Stomach smooth muscle (tissue), 2 donors: ENCODE data around the gene FBXO28.

Experiments used
- H3K27ac ChIP-seq: one replicate; pipeline ENCODE4 v1.7.0; 2013; ENCODE audit warnings: mild to moderate bottlenecking, low read length, inconsistent platforms
- H3K27me3 ChIP-seq, 2 donors: one replicate each; pipeline ENCODE4 v1.7.0; 2013; ENCODE audit warnings: low read length in 2 of 2; ENCODE audit not compliant: insufficient read depth in 2 of 2, control insufficient read depth in 1 of 2
- H3K36me3 ChIP-seq, 2 donors: one replicate each; pipeline ENCODE4 v1.7.0; 2013; ENCODE audit warnings: low read length in 2 of 2; ENCODE audit not compliant: control insufficient read depth in 2 of 2, insufficient read depth in 2 of 2
- H3K4me1 ChIP-seq: one replicate; pipeline ENCODE4 v1.7.0; 2013; ENCODE audit warnings: low read length; ENCODE audit not compliant: control insufficient read depth, insufficient read depth
- H3K4me3 ChIP-seq, 2 donors: one replicate each; pipeline ENCODE4 v1.7.0; 2013; ENCODE audit warnings: low read length in 2 of 2
- H3K9ac ChIP-seq, 2 donors: one replicate each; pipeline ENCODE4 v1.7.0; 2013; ENCODE audit warnings: low read length in 2 of 2, mild to moderate bottlenecking in 1 of 2
- H3K9me3 ChIP-seq, 2 donors: one replicate each; pipeline ENCODE4 v1.7.0; 2013; ENCODE audit warnings: low read length in 2 of 2; ENCODE audit not compliant: control insufficient read depth in 2 of 2
- donor health status: healthy.
- donor health status: Pancreatic carcinoma.

The FBXO28 gene

DNA sequence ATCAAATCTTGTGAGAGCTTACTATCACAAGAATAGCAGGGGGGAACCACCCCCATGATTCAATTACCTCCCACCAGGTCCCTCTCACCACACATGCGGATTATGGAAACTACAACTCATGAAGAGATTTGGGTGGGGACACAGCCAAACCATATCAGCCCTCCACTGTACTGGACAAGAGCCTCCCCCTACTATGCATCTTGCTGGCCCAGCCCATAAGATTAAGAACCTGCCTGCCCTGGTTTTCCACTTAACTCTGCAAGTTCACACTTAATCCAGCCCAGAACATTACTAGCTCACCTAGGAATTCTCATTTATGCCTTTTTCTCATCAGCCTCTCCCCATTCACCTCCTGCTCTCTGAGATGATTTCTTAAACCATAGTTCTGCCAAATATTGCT is 18.0 kb upstream of the FBXO28 start:
- no peaks in the 10 kb centered on the region for H3K27me3 ChIP-seq
- H3K27ac ChIP-seq, result no peak overlapping the region
- H3K36me3 ChIP-seq, result no peaks in the 10 kb centered on the region
- H3K9ac ChIP-seq, result no peak overlapping the region
- H3K4me1 ChIP-seq, result no peaks in the 10 kb centered on the region
- no peak overlapping the region for H3K4me3 ChIP-seq
- no peaks in the 10 kb centered on the region for H3K9me3 ChIP-seq

DNA sequence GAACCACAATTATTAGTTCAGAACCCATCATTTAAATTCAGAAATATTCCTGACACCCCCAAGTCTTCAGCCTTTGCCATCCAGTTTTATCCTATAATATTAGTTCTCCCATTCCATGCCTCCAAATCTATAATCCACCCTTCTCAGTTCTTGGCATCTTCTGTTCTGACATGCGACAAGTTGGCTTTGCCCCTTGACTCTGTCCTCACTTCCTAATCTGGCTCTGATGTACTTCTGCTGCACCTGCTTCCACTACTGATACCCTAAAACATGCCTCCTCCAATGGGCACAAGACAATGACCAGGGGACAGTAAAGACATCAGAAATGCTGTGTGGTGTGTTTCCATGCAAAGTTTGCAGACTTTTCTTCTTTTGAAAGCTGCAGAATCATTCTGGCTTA is 17.1 kb upstream of the FBXO28 start:
- Histone ChIP-seq H3K4me3 (no peak overlapping the region), H3K9me3 (no peaks in the 10 kb centered on the region), H3K27me3 (no peaks in the 10 kb centered on the region), H3K27ac (no peak overlapping the region), H3K36me3 (no peaks in the 10 kb centered on the region), H3K9ac (no peak overlapping the region), H3K4me1 (no peaks in the 10 kb centered on the region)

DNA sequence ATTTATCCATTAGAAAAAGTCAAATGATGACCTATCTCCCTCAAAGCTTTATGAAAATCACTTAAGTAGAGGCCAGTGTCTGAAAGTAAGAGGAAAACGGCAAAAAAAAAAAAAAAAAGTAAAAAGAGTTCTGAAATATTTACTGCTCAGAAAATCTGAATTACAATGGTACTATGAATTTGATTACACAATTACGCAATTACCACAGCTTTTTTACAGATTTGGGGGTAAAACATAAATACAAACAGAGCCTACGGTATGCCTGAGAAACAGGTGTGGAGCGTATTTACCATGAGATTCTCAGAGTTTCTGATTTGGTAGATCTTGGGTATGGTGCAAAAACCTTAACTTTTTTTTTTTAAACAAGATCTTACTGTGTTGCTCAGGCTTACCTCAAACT is 15.9 kb upstream of the FBXO28 start:
- no peaks in the 10 kb centered on the region for H3K36me3 ChIP-seq
- no peak overlapping the region for H3K9ac ChIP-seq
- H3K4me1 ChIP-seq, result no peaks in the 10 kb centered on the region
- no peaks in the 10 kb centered on the region for H3K27me3 ChIP-seq
- H3K27ac ChIP-seq, result no peak overlapping the region
- no peaks in the 10 kb centered on the region for H3K9me3 ChIP-seq
- no peak overlapping the region for H3K4me3 ChIP-seq

DNA sequence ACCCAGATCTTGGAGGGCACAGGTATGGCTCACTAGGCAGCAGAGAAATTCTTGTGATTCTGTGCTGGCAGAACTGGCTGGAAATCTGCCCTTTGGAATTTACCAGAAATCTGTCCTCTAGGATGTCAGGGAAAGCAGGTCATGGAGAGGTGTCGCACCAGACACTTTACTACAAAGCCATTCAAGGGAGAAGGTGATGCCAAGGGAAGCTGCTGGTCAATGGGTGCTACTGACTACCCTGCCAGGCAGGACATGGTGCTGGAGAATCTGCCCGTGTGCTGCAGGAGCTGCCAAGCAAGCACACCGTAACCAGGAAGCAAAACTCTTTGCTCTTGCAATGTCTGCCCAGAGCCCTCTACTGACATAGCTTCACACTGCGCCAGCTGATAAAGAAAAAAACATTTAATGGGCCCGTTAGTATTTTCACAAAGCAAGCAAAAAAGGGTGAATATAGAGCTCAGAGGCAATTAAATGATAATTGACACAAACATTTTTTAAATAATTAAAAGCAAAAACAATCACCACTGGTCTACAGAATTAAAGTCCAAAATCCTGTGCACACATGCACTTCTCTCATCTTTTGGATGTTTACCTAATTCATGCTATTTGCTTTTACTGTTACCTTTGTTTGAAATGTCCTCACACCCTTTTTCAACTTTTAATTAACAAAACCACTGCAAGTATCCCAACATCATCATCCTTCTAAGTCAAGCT is 7.2 kb upstream of the FBXO28 start:
- Histone ChIP-seq H3K27me3 (no peaks in the 10 kb centered on the region), H3K36me3 (no peaks in the 10 kb centered on the region), H3K4me3 (no peak overlapping the region), H3K27ac (no peak overlapping the region), H3K4me1 (no peaks in the 10 kb centered on the region), H3K9ac (no peak overlapping the region), H3K9me3 (no peaks in the 10 kb centered on the region)

DNA sequence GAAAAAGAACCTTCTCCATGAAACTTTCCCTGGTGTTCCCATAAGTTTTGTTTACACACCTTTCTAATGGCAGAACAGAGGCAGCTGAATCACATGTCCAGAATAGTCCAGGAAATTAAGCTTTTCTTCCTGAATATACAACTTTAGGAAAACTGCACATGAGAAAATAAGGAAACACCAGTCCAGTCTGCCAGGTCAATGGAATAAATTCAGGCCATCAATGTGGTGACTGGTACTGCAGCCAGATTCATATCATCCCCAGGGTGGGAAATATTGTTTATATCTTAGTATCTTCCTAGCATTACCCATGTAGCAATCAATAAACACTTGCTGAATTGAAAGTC is 6.7 kb upstream of the FBXO28 start:
- Histone ChIP-seq H3K9ac (no peak overlapping the region), H3K36me3 (no peaks in the 10 kb centered on the region), H3K4me3 (no peak overlapping the region), H3K9me3 (no peaks in the 10 kb centered on the region), H3K27ac (no peak overlapping the region), H3K4me1 (no peaks in the 10 kb centered on the region), H3K27me3 (no peaks in the 10 kb centered on the region)

DNA sequence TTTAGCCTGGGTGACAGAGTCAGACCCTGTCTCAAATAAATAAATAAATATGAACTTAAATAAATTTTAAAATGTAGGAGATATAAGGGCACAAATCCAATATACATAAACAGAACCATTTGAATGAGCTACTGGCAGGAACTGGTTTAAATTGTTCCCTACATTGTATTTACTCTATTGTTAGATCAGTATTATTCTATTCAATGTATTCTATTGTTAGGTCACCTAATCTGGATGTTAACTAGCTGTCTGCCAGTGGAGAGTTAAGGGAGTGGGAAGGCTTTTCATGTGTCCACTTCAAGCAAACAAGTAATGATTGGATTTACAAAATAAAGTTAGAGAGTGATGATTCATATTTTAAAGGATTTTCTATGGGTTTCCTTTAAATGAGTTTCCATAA is 4.9 kb upstream of the FBXO28 start:
- H3K4me1 ChIP-seq, result peaks cover 3% of the 10 kb centered on the region
- no peaks in the 10 kb centered on the region for H3K9me3 ChIP-seq
- no peak overlapping the region for H3K9ac ChIP-seq
- no peak overlapping the region for H3K27ac ChIP-seq
- H3K4me3 ChIP-seq, result no peak overlapping the region
- no peaks in the 10 kb centered on the region for H3K27me3 ChIP-seq
- H3K36me3 ChIP-seq, result no peaks in the 10 kb centered on the region

DNA sequence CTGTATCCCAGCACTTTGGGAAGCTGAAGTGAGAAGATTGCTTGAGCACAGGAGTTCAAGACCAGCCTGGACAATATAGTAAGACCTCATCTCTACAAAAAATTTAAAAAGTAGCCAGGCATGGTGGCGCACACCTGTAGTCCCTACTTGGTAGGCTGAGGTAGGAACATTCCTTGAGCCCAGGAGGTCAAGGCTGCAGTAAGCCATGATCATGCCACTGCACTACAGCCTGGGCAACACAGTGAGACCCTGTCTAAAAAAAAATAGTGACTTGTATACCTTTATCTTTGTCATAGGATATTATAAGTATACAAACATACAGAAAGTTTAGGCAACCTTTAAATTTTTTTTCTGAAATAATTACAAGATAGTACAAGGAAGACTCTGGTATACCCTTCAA is 3.9 kb upstream of the FBXO28 start:
- no peak overlapping the region for H3K27ac ChIP-seq
- no peak overlapping the region for H3K4me3 ChIP-seq
- peaks cover 8% of the 10 kb centered on the region for H3K4me1 ChIP-seq
- H3K27me3 ChIP-seq, result no peaks in the 10 kb centered on the region
- H3K9ac ChIP-seq, result no peak overlapping the region
- H3K36me3 ChIP-seq, result no peaks in the 10 kb centered on the region
- H3K9me3 ChIP-seq, result no peaks in the 10 kb centered on the region

DNA sequence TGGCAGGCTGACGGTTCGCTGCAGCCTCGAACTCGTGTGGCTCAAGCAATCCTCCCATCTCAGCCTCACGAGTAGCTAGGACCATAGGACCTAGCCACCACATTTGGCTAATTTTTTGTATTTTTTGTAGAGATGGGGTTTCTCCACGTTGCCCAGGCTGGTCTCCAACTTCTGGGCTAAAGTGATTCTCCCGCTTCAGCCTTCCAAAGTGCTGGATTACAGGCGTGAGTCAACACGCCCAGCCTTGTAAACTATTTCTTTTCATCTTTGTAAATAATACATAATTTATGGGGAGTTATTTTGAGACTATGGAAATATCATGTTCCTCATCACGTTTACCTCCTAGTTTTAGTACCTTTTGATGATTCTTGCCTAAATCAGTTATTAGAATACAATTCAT is 906 bp upstream of the FBXO28 start:
- H3K27ac ChIP-seq, result no peak overlapping the region
- no peaks in the 10 kb centered on the region for H3K27me3 ChIP-seq
- H3K4me1 ChIP-seq, result peaks cover 12% of the 10 kb centered on the region
- H3K9ac ChIP-seq, result no peak overlapping the region
- H3K36me3 ChIP-seq, result no peaks in the 10 kb centered on the region
- no peaks in the 10 kb centered on the region for H3K9me3 ChIP-seq
- H3K4me3 ChIP-seq, result no peak overlapping the region

DNA sequence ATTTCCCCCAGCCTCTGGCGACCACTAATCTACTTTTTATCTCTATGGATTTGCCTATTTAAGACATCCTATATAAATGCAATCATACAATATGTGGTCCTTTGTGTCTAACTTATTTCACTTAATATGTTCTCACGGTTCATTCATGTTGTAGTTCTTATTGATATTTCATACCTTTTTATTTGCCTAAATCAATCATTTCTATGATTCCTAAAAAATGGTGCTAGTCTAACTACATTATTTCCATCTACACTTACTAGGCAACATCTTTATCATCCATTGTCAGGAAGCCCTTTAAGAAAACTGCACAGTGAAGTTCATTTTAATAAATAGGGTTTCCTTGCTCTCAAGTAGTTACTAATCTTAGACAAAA is 380 bp upstream of the FBXO28 start:
- peak overlapping the region; percentile 93 to 94 for H3K4me3 ChIP-seq
- peak overlapping the region; percentile 90 to 97 for H3K9ac ChIP-seq
- peak overlapping the region; percentile 87 for H3K27ac ChIP-seq
- H3K4me1 ChIP-seq, result peaks cover 12% of the 10 kb centered on the region
- no peaks in the 10 kb centered on the region for H3K27me3 ChIP-seq
- H3K36me3 ChIP-seq, result no peaks in the 10 kb centered on the region
- H3K9me3 ChIP-seq, result no peaks in the 10 kb centered on the region

DNA sequence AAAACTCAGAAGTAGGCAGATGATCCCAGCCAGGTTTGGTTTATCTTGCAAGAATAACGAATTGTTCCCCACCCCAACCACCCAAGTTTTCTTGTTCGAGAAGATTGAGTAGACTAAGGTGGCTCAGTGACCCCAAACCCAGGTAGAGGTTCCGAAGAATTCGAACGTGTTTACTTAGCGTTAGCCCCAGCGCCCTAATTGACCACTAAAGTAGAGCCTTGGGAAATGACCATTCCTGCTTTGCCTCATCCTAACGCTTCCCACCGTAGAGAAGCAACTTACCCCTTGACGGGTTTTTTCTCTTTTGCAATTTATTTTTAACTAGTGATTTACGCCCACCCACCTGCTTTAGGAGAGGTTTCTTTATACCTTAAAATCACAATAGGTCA is 870 bp downstream of the FBXO28 start:
- Histone ChIP-seq H3K4me1 (peaks cover 12% of the 10 kb centered on the region), H3K9ac (peak overlapping the region; percentile 90 to 97), H3K4me3 (peak overlapping the region; percentile 93 to 94), H3K27me3 (no peaks in the 10 kb centered on the region), H3K27ac (peak overlapping the region; percentile 87), H3K36me3 (no peaks in the 10 kb centered on the region), H3K9me3 (no peaks in the 10 kb centered on the region)

DNA sequence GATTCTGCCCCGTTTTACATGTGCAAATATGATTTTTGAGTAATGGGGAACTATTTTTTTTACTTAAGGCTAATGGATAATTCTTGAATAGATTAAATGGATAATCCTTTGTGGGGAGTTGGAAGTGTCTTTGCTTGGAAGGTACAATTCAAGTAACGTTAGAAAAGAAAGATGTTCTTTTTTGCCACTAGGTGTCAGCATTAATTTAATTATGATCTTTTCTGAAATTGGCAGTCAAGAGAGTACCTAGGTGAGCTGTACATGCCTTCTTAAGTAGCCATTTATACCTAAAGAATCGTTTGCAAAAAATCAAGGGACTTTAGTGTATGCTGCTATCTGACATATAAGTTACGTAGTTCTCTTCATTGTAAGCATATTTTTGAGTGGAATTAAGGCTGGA is 2.2 kb downstream of the FBXO28 start:
- H3K36me3 ChIP-seq, result no peaks in the 10 kb centered on the region
- H3K27me3 ChIP-seq, result no peaks in the 10 kb centered on the region
- H3K9me3 ChIP-seq, result no peaks in the 10 kb centered on the region
- H3K4me3 ChIP-seq, result no peak overlapping the region
- peak overlapping the region in 1 of 2 donors; percentile 27 for H3K9ac ChIP-seq
- no peak overlapping the region for H3K27ac ChIP-seq
- H3K4me1 ChIP-seq, result peaks cover 12% of the 10 kb centered on the region
